ENCODE measurements around the gene TMPRSS15.
"Not testable (repeated sequence)": the region's sequence is repeated elsewhere in the genome, so short reads cannot be mapped to it uniquely, and the experiment has no call there.

Gene TMPRSS15

DNA sequence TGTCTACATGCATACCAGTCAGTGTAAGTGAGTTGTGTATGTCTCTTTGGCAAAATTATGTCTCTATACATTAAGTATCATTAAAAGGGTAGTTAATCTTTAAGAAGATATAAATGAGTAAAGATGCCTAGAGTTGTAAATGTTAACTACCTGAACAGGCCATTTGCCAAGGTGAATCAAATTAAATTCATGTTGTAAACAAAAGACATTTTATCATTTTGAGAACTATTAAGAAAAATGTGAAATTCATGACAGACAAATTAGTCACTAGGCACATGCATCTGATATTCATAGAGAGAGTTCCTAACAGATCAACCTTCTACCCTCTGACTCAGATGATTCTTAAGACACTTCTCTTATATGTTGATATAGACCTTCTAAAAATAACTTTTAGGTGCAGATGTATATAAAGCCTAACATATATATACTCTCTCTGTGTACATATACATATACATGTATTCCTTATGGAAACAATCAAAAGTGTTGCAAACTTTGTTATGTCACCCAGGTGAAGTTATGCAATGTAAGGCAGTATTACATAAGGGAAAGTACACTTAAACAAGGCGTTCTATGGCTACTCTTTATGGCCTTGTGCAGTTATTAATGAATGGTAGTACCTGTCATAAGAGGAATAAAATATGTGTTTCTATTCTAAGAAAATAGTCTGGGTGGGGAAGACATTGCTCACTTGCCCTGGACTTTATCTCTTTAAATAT is at the start of gene TMPRSS15:
Gene TMPRSS15, minus strand, starts transcription at position 51 of the 716 bp plus-strand sequence. CDS start 163 bp downstream, outside the sequence.
- no peak for DNase-seq (ENCODE audit: low read depth, low spot score)

DNA sequence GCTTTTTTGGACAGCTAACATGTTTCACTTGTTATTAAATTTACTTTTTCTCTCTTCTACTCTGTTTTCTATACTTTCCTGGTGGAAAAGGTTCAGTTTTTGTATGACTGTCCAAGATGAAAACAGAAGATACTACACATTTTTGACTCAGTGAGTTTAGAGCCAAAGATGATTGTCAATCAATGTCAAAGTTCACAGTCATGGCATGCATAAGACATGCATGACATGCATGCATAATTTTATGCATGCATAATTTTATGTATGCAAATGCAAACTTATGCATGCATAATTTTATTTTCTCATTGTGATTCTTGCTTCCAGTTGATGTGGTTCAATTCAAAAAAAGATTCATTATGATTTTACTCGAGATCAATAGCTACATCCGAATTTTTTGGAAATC is 48.1 kb upstream of the TMPRSS15 start:
- DNase-seq (ENCODE audit: low read depth, low spot score), result no peak

DNA sequence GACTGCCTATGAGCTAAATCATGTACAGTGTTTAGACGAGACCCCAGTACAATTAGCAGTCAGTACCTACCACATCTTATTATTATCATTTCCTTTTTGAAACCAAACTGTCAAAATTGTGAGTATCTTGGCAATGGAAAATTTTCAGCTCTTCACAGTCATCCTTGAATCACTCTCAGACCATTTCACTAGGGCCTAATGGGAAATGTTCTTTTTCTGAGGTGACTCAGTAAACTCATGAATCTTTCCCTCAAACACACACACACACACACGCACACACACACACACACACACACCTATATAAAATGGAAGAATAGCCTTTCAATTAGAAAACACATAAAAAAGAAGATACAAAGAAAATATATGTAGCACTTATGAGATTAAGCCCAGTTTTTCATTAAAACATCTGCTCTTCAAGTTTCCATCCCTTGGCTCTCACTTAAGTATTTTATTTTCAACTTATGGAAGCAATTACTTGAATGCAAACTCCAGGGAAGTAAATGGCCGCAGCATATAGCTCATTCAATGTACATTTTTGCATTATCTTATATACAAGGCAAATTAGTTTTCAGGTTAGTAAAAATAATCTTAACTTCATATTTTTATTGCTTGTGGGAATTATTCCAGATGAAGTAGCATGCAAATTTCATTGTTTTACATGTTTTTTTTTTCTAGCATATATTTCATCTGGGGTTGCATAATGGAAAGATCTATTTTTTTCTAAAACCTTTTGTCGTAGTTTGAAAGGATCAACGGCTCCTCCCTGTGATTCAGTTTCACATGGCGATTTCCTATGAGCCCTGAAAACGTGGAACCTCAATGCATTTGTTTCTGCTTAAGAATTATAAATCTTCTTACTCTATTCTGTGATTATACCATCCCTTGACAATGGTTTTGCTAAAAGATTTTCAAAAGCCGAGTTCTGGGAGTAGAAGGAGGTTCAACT is 46.3 kb upstream of the TMPRSS15 start:
- DNase-seq (ENCODE audit: low read depth, low spot score), result no peak

DNA sequence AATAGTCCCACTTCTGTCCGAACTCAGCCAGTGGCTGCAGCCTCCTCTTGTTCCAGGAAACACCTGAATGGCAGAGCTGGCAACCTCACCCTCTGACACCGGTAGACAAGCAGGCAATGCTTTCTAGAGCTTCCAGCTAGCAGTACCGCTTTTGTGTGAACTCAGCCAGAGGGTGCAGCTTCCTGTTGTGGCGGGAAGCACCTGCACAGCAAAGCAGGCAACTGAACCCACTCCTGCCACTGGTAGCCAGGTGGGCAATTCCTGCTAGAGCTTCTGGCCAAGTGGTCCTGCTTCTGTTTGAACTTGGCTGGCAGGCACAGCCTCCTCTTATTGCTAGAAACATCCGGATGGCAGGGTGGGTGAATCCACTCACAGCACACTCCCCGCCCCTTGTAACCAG is 40.1 kb upstream of the TMPRSS15 start:
- DNase-seq (ENCODE audit: low read depth, low spot score), result no peak

DNA sequence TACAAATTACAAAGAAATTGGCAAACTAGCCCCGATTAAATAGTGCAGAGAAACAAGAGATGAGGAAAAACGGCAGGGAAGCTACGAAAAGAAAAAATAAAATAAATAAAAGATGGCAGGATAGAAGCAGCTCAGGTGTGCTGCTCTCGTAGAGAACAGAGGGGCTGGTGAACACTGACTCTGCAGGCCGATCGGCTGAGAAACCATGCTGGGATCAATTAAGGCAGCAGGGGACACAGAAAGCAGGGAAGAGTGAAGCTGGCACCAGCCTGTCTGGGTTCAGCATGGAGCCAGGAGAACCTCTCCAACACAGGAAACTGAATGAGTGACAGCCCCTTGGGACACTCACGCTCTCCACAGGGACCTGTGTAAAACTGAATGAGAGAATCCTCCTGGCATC is 39.5 kb upstream of the TMPRSS15 start:
- DNase-seq (ENCODE audit: low read depth, low spot score), result no peak

DNA sequence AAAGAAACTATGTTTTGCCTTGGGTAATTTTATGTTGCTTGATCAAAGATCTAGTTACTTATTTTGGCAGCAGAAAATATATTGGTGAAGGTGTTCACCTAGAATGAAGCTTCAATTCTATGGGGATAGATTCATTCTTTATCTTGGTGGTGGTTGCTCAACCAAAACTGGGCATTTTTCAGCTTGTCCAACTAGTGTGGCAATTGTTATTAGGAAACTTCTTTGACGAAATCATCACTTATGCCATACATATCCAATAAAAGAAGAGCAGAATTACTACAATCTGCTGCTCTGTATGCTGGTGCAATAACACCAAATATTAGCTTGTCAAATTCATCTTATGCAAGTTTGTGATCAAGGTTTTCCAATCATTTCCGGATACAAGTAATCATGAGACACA is 26.8 kb upstream of the TMPRSS15 start:
- no peak for DNase-seq (ENCODE audit: low read depth, low spot score)

DNA sequence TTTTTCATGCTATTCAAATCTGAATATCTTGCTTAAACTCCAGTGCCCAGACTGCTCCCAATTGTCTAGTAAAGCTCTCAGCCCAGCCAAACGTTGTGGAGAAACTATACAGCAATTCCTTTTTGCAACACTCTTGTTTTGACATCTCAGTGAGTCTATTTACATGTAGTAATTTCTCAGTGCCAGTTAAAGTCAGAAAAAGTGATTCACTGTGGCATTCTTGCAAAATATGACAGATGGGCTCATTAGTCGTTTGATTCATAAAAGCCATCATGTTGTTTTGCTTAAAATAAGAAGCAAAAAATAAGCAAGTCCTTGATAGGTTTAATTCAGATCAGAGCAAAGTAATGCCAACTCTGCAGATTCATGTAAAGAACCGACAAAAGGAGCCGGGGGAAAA is 20.7 kb upstream of the TMPRSS15 start:
- DNase-seq (ENCODE audit: low read depth, low spot score), result no peak

DNA sequence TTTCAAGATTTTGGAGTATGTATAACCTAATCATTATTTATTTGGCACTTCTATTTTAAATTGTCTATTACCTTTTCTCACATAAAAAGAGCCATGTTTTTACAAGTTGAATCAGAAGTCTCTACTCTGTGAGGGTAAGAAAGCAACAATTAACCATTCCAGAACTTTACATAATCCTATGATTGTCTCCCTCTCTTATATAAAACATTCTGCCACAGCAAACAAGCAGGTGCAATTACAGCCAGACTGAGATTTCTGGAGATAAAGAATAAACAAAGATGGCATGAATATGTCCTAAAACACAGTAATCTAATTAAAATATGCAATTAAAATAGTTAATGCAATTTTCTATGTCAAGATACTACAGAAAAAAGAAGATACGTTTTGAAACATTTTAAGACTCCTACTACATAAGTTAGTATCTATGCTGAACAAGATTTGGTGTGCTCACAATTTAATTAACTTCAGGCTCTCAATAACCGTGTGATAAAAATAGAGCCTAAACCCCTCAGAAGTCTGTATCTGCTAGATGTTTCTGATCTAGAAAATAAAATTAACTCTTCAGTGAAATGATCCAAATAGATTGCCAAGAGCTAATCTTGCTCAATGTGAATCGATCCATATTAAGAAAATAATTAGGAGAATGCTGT is 13.7 kb upstream of the TMPRSS15 start:
- DNase-seq (ENCODE audit: low read depth, low spot score), result no peak

DNA sequence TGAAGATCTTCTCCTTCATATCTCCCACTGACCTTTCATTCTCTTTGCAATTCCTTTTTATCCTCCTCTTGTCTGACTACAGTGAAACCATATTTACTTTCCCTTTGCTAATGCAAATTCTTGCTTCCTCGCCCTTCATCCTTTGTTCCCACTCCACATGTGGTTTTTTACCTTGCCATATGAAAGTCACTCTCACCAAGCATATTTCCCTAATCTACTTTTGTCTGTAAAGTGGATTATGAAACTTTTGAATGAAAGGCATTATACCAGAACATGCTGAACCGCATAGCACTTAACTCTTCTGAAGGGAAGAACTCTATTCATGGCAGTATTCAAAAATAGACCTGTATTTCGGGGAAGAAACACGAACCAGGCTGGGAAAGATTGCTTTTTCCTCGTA is 8.0 kb upstream of the TMPRSS15 start:
- no peak for DNase-seq (ENCODE audit: low read depth, low spot score)

DNA sequence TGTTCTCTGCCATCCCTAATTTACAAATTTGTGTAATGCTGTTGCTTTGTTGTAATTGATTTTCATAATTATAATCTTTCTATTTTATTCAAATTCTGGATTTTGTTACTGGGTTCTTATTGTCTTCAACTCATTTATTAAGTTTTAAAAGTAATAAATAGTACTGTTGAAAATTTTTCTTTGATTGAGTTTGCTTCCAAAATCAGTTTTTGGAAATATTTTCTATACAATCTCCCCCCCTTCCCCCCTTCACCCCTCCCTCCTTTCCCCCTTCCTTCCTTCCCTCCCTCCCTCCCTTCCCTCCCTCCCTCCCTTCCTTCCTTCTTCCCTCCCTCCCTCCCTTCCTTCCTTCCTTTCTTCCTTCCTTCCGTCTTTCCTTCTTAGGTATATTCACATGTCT is 6.0 kb upstream of the TMPRSS15 start:
- no peak for DNase-seq (ENCODE audit: low read depth, low spot score)

DNA sequence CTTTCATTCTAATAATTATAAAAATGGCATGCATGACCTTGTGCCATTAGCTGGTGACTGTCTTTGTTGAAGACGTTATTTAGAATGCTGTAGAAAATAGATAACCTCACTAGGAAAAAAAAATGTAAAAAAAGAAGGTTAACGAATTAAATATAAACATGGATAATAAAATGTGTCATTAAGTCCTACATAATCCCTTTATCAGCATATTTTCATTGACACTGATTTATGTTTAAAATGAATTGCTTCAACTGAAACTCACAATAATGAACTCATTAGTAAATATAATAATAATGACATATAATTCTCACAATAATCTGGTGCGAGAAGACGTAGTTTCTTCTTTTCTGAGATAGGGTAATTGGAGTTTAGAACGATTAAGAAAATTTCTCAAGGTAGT is 4.7 kb downstream of the TMPRSS15 start:
- DNase-seq (ENCODE audit: low read depth, low spot score), result no peak

DNA sequence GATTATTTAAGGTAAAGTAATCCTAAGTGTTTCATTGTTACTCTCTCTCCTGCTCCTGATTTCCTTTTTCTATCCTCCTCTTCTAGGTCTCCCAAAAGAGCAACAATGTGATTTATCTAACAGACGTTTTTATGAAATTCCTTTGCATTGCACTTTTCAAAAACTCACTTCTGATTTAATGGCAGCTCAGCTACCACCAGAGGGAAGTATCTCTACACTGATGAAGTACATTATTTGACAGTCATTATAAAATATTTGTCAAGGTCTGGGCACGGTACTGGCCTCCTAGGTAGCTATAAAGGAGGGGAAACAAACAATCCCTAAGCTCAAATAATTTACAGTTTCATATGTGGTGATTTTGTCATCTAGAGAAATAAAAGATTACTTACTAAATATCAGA is 15.6 kb downstream of the TMPRSS15 start:
- no peak for DNase-seq (ENCODE audit: low read depth, low spot score)

DNA sequence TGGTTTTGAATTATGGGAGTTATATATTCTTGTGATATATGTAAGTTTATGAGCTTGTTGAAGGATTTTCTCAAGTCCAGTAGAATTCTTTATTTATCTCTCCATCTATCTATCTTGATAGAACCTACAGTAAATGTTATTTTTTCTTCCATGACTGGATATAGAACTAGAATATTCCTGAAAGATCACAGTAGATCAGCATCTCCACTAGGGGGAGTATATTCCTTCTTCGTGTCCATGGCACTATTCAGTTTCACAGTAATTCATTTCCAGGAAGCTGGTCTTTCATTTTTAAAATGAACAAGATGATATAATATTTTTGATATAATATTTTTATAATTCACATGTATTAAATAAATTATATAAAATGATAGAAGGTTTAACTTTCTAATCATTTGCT is 18.8 kb downstream of the TMPRSS15 start:
- no peak for DNase-seq (ENCODE audit: low read depth, low spot score)

DNA sequence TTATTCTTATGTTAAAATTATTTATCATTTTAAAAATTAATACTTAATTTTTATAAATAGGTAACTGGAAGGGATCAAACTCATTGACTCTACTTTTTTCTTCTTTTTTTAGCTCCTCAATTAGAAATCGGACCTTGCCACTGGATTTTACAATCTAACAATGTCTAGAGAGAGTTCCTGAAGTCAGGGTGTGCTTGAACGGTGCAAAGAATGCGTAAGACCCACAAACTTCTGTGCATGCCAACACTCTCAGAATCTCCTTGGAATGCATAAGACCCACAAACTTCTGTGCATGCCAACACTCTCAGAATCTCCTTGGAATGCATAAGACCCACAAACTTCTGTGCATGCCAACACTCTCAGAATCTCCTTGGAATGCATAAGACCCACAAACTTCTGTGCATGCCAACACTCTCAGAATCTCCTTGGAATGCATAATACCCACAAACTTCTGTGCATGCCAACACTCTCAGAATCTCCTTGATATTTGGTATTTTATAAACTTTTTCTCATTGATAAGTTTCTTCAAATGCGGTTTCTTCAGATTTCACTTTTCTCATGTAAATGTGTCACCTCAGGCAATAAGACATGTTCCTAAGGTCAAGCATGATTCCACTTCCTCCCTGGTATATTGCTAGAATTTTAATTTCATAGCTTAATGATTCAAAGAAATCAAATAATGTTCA is 20.5 kb downstream of the TMPRSS15 start:
- DNase-seq (ENCODE audit: low read depth, low spot score), result not testable (repeated sequence)

DNA sequence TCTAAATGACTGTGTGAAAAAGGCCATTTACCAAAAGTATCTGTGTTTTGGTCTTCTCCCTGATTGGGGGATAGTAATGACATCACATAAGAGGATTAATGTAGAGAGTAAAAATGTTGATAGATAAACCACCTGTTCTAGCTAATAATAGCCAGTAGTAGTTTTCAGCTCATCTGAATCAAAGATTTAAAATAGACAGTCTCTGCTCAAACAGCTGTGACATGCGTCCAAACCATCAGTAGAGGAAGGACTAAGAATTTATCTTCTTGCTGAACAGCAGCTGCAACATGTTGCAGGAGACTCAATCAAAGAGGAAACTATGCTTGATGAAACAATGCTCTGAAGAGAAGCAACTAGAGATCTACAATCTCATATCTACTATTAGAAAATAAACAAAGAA is 21.4 kb downstream of the TMPRSS15 start:
- DNase-seq (ENCODE audit: low read depth, low spot score), result no peak

DNA sequence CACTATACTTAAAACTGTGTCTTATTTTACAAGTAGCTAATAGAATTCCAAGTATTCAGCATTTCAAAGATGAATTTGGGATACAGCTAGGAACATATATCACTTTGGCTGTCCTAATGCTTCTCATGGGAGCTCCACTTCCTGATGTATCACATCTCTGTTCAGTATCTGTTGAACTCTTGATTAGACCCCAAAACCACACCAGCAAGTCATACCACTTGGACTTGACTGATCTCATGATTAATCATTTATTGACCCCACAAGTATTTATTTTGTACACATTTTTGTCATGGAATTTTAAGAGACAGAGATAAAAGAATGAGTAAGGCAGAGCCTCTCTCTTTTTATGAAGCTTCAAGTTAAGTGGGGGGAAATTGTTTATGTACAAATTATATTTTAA is 30.0 kb downstream of the TMPRSS15 start:
- no peak for DNase-seq (ENCODE audit: low read depth, low spot score)

DNA sequence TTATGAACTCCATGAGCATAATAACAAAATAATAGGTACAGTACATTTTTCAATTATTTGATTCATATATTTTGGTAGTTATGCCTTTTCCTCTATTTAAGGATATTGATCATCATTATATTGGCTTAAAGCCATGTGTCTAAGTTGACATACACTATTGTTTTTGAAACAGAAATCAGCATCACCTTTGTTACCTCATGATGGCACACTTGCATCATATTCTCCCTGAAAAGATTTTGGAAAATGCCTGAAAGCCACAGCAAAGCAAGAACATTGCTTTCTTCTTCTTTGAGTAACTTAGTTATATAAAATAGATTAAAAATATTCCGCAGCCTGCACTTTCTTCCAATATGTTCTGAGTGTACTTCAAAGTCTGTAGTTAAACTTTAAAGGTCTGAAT is 33.3 kb downstream of the TMPRSS15 start:
- DNase-seq (ENCODE audit: low read depth, low spot score), result no peak

DNA sequence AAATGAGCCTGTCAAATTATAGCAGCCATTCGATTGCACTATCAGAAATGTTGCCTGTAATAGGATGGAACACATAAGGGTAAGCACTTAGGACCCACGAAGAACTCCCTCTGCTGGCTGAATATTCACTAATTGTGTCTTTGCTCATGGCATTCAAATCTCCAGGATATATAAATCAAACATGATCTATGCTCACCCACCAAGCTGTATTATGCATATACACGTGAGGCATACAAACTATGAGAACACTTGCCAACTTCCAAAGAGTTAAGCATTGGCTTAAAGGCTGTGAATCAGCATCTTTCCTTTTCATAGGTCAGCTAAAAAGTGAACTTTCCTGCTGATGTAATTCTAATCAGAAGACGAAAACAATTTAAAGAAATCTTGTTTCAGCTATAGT is 34.5 kb downstream of the TMPRSS15 start:
- no peak for DNase-seq (ENCODE audit: low read depth, low spot score)

DNA sequence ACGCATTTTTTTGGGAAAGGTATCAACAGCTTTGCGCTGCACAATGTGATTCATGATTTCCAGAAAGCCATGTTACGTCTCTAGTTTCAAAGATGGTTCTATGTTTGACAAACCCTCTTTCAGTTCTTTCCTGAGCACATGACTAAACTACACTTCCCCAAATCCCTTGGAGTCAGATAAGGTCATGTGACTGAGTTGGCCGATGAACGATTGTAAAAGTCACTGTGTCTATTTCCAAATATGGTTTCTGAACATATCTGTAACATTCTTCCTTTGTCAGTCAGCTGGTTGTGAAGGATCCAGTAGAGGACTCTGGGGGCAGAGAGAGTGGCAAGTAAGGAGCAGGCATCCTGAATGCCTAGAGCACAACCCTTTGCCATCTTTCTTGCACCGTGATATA is 35.4 kb downstream of the TMPRSS15 start:
- no peak for DNase-seq (ENCODE audit: low read depth, low spot score)

DNA sequence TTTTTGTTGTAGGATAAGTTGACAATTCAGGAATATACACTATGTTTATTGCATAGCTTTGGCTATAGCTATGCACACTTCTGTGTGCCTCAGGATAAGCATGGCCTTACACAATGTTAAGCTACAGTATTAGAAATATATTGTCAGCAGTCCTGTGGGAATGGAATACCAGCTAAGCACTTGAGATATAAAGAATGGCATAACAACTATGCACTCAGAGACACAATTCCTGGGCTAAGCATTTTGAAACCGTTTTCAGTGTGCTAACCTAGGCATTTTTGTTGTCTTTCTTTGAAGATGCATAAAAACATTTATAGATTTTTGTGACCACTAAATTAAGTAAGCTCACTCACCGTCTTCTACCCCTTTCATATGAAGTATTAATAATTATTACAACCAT is 46.8 kb downstream of the TMPRSS15 start:
- no peak for DNase-seq (ENCODE audit: low read depth, low spot score)

DNA sequence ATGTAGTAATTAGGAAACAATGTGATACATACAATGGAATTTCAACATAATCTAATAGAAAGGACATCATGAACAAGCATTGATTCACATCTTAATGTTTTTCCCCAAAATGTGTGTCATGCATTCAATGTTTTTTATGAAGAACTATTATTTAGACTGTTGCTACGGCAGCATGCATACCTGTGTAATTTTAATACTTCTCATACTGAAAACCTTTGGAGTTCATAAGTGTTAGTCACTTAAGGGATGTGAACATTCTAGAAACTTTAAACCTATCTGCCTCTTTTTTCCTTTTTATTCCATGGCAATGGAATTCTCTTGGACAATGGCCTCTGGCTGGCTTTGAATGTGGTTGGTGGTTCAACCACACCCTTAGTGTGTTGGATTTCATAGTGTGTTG is 48.6 kb downstream of the TMPRSS15 start:
- DNase-seq (ENCODE audit: low read depth, low spot score), result no peak

DNA sequence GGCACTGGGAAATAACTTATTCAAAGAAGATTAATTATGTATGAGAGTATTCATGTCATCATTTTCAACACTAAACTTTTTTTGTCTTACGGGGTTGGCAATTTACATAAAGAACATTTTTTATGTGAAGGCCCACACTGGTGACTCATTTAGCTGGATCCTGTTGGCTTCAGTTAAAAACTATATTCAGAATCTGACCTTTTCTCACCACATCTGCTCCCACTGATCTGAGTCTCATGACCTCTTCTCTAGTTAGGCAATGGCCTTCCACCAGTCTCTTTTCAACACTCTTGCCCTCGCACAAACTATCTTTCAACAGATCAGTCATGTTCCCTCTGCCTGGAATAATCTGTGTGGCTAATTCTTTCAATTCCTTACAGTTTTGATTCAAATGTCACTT is 53.4 kb downstream of the TMPRSS15 start:
- DNase-seq (ENCODE audit: low read depth, low spot score), result no peak

Data from activated naive CD8-positive, alpha-beta T cell treated with anti-CD3 and anti-CD28 coated beads, Interleukin-2, amount 50 U/mL, for 16 hours (primary cell).